PC-3 (cell line): Measurements from ENCODE around the gene AUTS2.

ENCODE experiments used
- CTCF ChIP-seq: fragments of 300-600 bp; sonication (generic); conservative IDR thresholded peaks from 2 replicates; pipeline ENCODE4 v1.5.1; 2017; ENCODE audit warnings: antibody characterized with exemption, low read depth, mild to moderate bottlenecking, low read length
- EZH2 ChIP-seq: fragments of 300-600 bp; sonication (generic); IDR thresholded peaks from one replicate; pipeline ENCODE4 v1.6.1; 2017; ENCODE audit warnings: antibody characterized with exemption, mild to moderate bottlenecking, low read length; ENCODE audit not compliant: unreplicated experiment

- TF ChIP-seq EZH2 (no peak), CTCF (no peak)
Measured at GRCh38 chr7:70833726-70834125, 1235.5 kb downstream of the AUTS2 start.
